GM21515 (cell line): ENCODE measurements around the gene PLD2.
"Not testable (repeated sequence)": the region's sequence is repeated elsewhere in the genome, so short reads cannot be mapped to it uniquely, and the experiment has no call there.

Experiments used
- ATAC-seq: cut with Tn5 transposase; IDR thresholded peaks from one replicate; pipeline ENCODE4 v1.9.1; 2021; ENCODE audit not compliant: unreplicated experiment

PLD2 gene

GRCh38 chr17:4853208-4853671 lies 46.3 kb downstream of the PLD2 start:
- no peak for ATAC-seq

- no peak for ATAC-seq
Observed at GRCh38 chr17:4854111-4854681, 47.2 kb downstream of the PLD2 start.

GRCh38 chr17:4856271-4856936 lies 49.5 kb downstream of the PLD2 start:
- ATAC-seq = no peak

- ATAC-seq = no peak
Observed at GRCh38 chr17:4856937-4857314, 50.0 kb downstream of the PLD2 start.

GRCh38 chr17:4857347-4857746 lies 50.4 kb downstream of the PLD2 start:
- not testable (repeated sequence) for ATAC-seq

- no peak for ATAC-seq
Observed at GRCh38 chr17:4858068-4858881, 51.3 kb downstream of the PLD2 start.

- no peak for ATAC-seq
Observed at GRCh38 chr17:4858882-4859260, 51.9 kb downstream of the PLD2 start.

GRCh38 chr17:4859816-4860625 lies 53.1 kb downstream of the PLD2 start:
- no peak for ATAC-seq

- ATAC-seq = no peak
Observed at GRCh38 chr17:4860651-4861050, 53.7 kb downstream of the PLD2 start.

GRCh38 chr17:4861052-4861451 lies 54.1 kb downstream of the PLD2 start:
- no peak for ATAC-seq

- no peak for ATAC-seq
Observed at GRCh38 chr17:4862720-4863119, 55.8 kb downstream of the PLD2 start.

GRCh38 chr17:4863321-4863720 lies 56.4 kb downstream of the PLD2 start:
- ATAC-seq = no peak

- not testable (repeated sequence) for ATAC-seq
Observed at GRCh38 chr17:4867535-4867934, 60.6 kb downstream of the PLD2 start.

GRCh38 chr17:4869058-4869998 lies 62.4 kb downstream of the PLD2 start:
- ATAC-seq = not testable (repeated sequence)

GRCh38 chr17:4870855-4871254 lies 63.9 kb downstream of the PLD2 start:
- no peak for ATAC-seq

- ATAC-seq = no peak
Observed at GRCh38 chr17:4872786-4873185, 65.8 kb downstream of the PLD2 start.
